Stromal cell of bone marrow (primary cell): ENCODE data around the gene HYCC2.
"Not testable (repeated sequence)": the region's sequence is repeated elsewhere in the genome, so short reads cannot be mapped to it uniquely, and the experiment has no call there.

Experiments
- DNase-seq: peaks from one replicate; pipeline ENCODE4 v3.0.0-alpha.2; 2012; ENCODE audit warnings: low read depth

Gene HYCC2

DNA sequence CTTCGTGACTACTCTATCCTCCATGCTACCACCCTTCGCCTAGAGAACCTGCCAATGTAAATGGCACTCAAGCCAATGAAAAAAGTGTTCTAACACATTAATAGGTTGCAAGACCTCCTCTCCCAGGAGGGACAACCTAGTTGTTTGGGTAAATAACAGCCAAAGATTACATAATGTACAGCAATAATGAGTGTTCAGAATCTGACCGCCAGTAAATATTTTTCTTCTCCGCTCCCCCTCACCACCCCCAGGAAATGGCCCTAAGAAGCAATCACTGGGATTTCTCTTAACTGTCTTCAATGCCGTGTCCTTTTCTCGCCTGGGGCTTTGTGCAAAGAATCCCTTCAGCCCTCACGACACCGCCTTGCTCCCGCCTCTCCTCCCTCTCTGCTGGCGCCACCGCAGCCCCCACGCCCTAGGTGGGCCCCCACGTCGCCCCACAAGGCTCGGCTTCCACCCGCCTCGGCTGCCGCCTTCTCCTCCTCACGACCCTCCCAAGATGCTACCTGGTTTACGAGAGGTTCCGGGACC is 458 bp downstream of the HYCC2 start:
- no peak for DNase-seq

DNA sequence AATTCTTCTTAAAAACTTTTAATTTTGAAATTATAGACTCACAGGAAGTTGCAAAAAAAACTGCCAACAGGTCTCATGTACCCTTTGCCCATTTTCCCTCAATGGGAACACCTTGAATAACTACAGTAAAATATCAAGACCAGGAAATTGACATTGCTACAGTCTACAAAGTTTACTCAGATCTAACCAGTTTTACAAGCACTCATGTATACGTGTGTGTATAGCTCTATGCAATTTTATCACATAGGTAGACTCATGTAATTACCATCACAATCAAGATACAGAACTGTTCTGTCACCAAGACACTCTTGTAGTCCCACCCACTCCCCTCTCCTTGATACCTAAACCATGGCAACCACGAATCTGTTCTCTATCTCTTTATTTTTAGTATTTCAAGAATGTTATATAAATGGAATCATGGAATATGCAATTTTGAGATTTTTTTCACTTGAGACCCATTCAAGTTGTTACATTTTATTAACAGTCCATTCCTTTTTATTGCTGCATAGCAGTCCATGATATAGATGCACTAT is 6.6 kb downstream of the HYCC2 start:
- DNase-seq: no peak

DNA sequence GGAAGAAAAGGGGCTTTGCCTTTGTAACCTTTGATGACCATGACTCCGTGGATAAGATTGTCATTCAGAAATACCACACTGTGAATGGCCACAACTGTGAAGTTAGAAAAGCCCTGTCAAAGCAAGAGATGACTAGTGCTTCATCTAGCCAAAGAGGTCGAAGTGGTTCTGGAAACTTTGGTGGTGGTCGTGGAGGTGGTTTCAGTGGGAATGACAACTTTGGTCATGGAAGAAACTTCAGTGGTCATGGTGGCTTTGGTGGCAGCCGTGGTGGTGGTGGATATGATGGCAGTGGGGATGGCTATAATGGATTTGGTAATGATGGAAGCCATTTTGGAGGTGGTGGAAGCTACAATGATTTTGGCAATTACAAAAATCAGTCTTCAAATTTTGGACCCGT is 8.0 kb downstream of the HYCC2 start:
- not testable (repeated sequence) for DNase-seq

DNA sequence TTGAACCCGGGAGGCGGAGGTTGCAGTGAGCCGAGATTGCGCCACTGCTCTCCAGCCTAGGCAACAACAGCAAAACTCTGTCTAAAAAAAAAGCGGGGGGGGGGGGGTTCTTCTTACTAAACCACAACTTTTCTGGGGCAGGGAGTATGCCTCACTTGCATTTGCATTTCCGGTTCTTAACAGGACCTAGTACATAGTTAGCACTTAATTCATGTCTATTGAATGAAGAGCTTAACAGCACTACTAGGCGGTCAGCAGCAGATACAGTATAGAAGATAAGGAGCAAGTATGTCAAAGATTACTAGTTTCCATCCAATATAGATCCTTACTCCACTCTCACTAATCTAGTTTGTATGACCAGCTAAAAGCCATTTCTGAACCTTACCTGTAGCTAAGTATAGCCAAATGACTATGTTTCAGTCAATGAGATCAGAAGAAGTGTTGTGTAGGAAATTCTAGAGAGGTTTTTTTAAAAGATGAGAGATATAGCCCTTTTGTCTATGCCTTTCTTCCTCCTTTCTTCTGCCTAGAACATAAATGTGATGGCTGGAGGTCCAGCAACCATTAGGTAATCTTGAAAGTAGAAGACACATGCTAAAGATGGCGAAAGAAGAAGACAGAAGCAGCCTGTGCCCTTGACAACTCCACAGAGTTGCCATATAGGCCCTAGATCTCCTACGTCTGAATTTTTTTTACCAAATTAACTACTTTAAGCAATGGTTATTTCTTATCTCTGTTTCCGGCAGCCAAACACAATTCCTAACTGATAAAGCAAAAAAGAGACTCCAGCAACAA is 11.3 kb downstream of the HYCC2 start:
- DNase-seq: no peak

DNA sequence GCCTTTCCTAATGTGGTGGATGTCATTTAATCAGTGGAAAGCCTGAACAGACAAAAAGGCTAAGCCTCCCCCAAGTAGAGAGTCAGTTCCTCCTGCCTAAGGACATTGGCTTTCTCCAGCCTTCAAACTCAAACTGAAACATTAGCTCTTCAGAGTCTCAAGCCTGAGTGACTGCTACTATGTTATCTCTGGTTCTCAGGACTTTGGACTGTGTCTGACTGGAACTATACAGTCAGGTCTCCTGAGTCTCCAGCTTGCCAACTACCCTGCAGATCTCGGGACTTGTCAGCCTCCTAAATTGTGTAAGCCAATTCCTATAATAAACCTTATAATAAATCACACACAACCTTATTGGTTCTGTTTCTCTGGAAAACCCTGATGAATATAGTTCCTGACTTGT is 12.6 kb downstream of the HYCC2 start:
- no peak for DNase-seq

DNA sequence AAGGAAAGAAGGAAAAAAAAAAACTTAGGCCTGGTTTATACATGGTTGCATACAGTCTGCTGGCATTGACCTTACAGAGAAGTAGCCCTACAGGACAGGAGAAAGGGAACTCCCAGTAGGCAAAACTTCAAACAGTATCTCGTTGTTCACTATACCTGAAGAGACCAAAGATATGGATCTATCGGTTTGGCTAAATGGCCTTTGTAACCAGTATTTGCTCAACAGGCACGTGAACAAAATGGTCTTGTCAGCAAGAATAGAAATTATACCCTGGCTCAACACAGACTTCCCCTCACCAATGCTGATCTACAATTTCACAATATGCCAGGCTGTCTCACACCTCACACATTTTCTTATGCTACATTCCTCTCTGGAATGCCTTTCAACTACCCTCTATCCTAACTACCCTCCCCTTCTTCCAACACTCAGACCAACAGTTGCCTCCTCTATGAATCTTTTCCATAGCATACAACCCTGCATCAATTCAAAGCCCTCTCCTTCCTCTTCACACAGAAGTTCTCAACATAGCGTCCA is 13.7 kb downstream of the HYCC2 start:
- DNase-seq: no peak

DNA sequence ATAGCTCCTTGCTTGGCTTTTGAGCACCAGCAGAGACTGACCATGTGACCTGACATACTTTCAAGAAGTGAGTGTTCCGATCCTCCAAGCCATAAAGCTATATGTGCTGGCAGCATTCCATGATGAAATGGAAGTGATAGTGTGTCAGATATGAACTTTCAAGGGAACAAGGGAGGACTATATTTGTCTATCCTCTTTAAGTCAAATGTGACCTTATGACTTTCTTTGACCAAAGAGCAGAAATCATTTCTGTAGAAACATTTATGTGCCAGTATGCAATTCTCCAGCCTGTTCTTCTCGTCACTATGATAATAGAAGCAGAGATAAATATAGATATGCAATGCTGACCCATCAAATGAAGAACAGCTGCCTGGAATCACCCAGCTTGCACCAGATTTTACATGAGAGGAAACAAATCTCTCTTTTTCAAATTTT is 14.4 kb downstream of the HYCC2 start:
- no peak for DNase-seq

DNA sequence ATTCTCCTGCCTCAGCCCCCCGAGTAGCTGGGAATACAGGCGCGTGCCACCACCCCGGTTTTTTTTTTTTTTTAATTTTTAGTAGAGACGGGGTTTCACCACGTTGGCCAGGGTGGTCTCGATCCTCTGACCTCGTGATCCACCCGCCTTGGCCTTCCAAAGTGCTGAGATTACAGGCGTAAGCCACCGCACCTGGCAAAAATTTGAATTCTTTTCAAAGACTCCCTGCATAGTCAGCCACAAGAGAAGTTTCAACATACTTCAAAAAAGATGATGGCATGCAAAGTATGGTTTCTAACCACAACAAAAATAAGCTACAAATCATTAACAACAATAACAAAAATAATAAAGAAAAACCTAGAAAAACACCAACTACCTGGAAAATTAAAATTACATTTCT is 22.0 kb downstream of the HYCC2 start:
- no peak for DNase-seq

DNA sequence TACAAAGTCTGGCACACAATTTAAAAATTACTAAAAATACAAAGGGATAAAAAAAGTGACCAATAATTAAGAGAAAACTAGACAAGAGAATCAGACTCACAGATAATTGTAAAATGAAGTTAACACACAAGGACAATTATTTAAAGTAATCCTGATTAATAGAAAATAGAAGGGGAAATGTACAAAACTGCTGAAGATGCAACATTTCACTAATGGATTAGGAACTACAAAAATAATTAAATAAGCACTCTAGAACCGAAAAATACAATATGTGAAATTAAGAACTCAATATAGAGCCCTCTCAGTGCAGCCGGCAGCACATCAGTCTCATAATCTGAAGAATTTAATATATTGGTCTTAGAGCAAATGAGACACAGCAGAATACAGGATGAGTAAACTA is 24.6 kb downstream of the HYCC2 start:
- DNase-seq: no peak

DNA sequence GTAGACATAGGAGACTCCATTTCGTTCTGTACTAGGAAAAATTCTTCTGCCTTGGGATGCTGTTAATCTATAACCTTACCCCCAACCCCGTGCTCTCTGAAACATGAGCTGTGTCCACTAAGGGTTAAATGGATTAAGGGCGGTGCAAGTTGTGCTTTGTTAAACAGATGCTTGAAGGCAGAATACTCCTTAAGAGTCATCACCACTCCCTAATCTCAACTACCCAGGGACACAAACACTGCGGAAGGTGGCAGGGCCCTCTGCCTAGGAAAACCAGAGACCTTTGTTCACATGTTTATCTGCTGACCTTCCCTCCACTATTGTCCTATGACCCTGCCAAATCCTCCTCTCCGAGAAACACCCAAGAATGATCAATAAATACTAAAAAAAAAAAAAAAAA is 28.4 kb downstream of the HYCC2 start:
- not testable (repeated sequence) for DNase-seq

DNA sequence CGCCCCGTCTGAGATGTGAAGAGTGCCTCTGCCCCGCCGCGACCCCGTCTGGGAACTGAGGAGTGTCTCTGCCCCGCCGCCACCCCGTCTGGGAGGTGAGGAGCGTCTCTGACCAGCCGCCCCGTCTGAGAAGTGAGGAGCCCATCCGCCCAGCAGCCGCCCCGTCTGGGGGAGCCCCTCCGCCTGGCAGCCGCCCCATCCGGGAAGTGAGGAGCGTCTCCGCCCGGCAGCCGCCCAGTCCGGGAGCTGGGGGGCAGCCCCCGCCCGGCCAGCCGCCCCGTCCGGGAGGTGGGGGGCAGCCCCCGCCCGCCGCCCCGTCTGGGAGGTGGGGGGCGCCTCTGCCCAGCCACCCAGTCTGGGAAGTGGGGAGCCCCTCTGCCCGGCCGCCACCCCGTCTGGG is 29.0 kb downstream of the HYCC2 start:
- not testable (repeated sequence) for DNase-seq

DNA sequence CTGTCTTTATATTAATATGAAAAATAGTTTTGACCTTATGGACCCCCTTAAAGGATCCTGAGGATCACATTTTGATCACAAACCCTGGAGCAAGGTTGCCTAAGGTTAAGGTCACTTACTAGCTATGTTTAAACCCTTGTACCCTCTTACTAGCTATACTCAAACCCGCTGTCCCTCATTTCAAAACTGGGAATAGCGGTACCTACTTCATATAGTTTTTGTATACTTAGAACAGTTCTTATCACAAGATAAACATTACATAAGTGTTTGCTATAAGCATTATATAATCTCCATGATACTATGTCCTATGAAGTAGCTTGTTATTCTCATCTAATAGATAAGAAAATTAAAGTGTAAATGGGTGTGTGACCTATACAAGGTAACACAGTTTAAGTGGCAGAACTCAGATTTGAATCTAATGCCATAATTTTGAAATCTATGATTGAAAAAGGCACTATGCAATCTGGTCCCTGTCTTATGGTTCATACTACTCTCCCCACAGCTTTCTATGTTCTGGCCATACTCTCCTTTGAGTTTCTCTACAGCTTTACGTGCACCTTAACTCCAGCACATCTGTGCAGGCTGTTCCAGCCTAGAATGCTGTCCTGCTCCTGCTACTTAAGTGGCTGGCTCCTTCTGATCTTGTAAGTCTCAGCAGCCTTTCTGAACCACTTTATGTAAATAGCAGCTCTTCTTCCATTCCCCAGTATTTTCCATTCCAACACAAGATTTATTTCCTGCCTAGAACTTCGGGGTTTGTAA is 30.4 kb downstream of the HYCC2 start:
- no peak for DNase-seq

DNA sequence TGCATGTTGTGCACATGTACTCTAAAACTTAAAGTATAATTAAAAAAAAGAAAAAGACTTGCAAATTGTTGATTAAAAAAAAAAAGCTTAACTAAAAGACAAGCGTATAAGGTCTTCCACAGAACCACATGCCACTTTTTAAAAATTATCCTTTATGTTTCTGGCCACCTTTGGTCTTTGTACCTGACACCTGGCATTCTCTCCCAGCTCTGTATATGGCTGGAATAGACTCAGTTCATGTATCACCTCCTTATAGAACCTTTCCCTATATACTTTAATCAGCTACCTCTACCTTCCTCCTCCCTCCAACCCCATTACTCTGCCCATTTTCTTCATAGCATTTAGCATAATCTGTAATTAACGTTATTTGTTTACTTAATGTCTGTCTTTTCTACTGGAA is 32.6 kb downstream of the HYCC2 start:
- no peak for DNase-seq

DNA sequence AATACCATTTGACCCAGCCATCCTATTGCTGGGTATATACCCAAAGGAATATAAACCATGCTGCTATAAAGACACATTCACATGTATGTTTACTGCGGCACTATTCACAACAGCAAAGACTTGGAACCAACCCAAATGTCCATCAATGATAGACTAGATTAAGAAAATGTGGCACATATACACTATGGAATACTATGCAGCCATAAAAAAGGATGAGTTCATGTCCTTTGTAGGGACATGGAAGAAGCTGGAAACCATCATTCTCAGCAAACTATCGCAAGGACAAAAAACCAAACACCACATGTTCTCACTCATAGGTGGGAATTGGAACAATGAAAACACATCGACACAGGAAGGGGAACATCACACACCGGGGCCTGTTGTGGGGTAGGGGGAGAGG is 33.1 kb downstream of the HYCC2 start:
- DNase-seq: not testable (repeated sequence)

DNA sequence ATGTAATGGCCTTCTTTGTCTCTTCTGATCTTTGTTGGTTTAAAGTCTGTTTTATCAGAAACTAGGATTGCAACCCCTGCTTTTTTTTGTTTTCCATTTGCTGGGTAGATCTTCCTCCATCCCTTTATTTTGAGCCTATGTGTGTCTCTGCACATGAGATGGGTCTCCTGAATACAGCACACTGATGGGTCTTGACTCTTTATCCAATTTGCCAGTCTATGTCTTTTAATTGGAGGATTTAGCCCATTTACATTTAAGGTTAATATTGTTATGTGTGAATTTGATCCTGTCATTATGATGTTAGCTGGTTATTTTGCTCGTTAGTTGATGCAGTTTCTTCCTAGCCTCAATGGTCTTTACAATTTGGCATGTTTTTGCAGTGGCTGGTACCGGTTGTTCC is 37.1 kb downstream of the HYCC2 start:
- DNase-seq: not testable (repeated sequence)

DNA sequence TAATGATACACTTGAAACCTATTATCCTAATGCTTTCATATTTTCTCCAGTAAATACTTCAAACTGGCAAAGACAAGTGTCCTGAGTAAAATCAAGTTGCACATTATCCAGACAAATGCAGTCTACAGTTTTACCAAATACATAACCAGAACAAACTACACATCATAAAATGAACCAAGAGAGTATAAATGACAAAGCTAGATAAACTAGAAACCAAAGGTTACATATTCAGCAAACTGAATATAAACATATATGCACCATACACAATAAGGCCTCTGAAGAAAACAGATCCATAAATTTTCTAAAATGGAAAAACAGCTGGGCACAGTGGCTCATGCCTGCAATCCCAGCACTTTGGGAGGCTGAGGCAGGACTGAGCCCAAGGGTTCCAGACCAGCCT is 47.0 kb downstream of the HYCC2 start:
- no peak for DNase-seq

DNA sequence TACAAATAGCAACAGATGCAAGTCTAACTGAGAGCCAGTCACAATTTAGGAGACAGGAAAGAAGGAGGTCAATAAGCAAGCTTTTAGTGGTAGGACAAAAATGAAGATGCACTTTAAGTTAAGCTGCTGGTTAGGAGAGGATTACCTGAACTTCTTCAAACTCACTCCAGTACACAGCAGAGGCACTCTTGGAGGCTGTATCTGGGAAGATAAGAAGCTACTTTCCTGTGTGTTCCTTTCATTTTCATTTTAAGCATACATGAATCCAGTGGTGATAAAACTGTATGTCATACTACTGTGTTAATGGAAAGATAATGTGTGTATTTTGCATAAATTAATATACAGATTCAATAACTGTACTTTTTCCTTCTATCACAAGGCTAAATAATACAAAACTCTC is 49.6 kb downstream of the HYCC2 start:
- DNase-seq: no peak
